ENCODE results near the gene AGO1.
"Not testable (repeated sequence)": the region's sequence is repeated elsewhere in the genome, so short reads cannot be mapped to it uniquely, and the experiment has no call there.

Gene AGO1

GRCh38 chr1:35869245-35869950 lies 13.6 kb upstream of the AGO1 start:
- not testable (repeated sequence) for DNase-seq (ENCODE audit: low read depth in 2 of 2, low spot score in 1 of 2)

- no peak for DNase-seq (ENCODE audit: low read depth in 2 of 2, low spot score in 1 of 2)
Measured at GRCh38 chr1:35870651-35871309, 12.2 kb upstream of the AGO1 start.

GRCh38 chr1:35873243-35873750 lies 9.7 kb upstream of the AGO1 start:
- DNase-seq (ENCODE audit: low read depth in 2 of 2, low spot score in 1 of 2), result no peak

- DNase-seq (ENCODE audit: low read depth in 2 of 2, low spot score in 1 of 2), result not testable (repeated sequence)
Measured at GRCh38 chr1:35874115-35874514, 8.9 kb upstream of the AGO1 start.

- DNase-seq (ENCODE audit: low read depth in 2 of 2, low spot score in 1 of 2), result no peak
Measured at GRCh38 chr1:35876988-35877387, 6.0 kb upstream of the AGO1 start.

DNA sequence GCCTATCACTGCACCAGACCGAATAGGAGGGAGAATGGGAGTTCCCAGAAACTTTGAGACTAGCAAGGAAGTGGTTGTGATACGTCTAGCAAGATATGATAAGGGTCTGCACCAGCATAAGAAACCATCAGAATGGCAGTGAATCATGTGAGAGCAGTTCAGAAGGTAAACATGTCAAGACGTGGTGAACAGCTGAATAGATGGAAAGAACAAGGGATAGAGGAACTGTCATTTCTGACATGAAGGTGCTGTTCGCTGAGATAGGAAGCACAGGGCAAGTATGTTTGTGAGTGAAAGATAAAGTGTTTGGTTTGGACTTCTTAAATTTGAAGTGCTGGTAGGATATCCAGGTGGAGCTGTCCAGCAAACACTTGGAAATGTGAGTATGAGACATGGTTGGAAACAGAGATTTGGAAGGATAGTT lies 1.1 kb upstream of the AGO1 start:
- no peak for DNase-seq (ENCODE audit: low read depth in 2 of 2, low spot score in 1 of 2)

- no peak for DNase-seq (ENCODE audit: low read depth in 2 of 2, low spot score in 1 of 2)
Measured at GRCh38 chr1:35882586-35882944, 444 bp upstream of the AGO1 start.

- DNase-seq (ENCODE audit: low read depth in 2 of 2, low spot score in 1 of 2), result no peak
Measured at GRCh38 chr1:35883635-35884101, 659 bp downstream of the AGO1 start.

- no peak for DNase-seq (ENCODE audit: low read depth in 2 of 2, low spot score in 1 of 2)
Measured at GRCh38 chr1:35884934-35885333, 1.9 kb downstream of the AGO1 start.

DNA sequence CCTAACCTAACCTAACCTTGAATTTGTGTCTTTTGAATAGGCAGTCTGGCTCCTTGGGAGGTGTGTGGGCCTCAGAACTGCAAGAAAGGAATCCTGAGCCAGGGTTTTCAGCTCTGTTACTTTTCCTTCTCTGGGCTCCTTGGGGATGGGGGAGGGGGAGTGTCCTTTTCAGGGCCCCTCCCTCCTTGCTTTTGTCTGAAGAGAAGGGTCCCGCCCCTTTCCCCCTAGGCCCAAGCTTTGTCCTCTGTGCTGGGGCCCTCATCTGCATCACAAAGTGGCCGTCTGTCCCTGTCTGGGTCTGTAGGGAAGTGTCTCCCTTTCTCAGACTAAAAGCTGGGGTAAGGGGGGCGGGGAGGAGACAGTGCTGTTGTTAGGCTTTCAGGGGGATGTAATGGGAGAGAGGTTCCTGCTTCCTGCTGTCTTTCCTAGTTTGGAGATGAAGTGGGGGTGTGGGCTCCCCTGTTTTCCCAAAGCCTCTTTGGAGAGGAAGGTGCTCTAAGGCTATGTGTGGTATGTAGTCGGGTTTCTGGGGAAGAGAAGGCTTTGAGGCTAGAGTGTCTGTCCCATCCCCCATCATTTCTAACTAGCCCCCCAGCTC lies 3.1 kb downstream of the AGO1 start:
- no peak for DNase-seq (ENCODE audit: low read depth in 2 of 2, low spot score in 1 of 2)

- DNase-seq (ENCODE audit: low read depth in 2 of 2, low spot score in 1 of 2), result no peak
Measured at GRCh38 chr1:35886577-35887431, 3.8 kb downstream of the AGO1 start.

DNA sequence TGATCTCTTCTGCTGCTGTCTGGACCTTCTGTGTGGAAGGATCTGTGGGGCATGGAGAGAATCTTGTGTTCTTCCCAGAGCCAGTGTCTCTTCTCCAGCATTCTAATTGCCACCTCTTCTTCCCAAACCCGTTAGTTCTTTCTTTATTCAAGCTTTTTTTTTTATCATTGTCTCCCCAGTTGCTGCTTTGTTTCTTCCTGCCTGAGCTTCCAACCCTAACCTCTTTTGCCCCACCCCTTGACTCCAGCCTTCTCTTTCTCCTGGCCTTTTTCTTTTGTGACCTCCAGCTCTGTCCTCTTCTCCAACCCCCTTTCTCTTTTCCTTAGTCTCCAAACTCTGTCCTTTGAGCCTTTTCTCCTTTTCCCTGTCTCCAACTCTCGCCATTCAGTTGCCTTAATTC lies 4.5 kb downstream of the AGO1 start:
- DNase-seq (ENCODE audit: low read depth in 2 of 2, low spot score in 1 of 2), result no peak

DNA sequence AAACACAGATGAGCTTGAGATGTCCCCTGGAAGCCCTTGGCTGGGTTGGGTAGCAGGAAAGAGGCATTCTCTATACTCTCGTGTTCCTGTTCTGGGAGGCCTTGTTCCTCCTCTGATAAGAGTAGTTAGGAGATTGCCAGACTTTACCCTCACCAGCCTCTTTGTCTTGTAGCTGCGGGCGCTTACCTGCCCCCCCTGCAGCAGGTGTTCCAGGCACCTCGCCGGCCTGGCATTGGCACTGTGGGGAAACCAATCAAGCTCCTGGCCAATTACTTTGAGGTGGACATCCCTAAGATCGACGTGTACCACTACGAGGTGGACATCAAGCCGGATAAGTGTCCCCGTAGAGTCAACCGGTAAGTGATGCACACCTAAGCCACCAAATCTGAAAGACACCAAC lies 5.2 kb downstream of the AGO1 start:
- DNase-seq (ENCODE audit: low read depth in 2 of 2, low spot score in 1 of 2), result no peak

GRCh38 chr1:35888981-35889380 lies 6.0 kb downstream of the AGO1 start:
- not testable (repeated sequence) for DNase-seq (ENCODE audit: low read depth in 2 of 2, low spot score in 1 of 2)

DNA sequence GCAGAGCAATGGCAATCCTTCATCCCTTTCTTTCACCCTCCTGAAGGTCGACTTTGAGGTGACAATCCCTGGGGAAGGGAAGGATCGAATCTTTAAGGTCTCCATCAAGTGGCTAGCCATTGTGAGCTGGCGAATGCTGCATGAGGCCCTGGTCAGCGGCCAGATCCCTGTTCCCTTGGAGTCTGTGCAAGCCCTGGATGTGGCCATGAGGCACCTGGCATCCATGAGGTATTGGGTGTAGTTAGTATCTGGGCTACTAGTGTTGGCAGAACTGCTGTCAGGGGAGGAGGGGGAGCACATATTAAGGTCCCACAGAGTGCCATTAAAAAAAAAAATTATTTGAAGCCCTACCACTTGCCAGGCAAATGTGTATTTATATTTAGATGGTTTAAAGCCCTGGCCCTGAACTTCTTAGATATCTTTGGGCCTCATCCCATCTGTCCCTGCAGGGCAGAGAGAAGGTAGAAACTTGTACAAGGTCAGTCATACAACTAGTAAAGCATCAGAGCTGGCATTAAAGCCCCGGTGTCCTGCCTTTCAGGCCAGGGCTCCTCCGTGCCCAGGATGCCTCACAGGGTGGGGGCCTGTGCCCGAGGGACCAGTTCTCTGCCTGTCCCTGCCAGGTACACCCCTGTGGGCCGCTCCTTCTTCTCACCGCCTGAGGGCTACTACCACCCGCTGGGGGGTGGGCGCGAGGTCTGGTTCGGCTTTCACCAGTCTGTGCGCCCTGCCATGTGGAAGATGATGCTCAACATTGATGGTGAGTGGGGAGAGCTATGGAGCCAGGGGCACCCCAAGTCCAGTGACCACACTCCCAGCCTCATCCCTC lies 10.3 kb downstream of the AGO1 start:
- DNase-seq (ENCODE audit: low read depth in 2 of 2, low spot score in 1 of 2), result no peak

DNA sequence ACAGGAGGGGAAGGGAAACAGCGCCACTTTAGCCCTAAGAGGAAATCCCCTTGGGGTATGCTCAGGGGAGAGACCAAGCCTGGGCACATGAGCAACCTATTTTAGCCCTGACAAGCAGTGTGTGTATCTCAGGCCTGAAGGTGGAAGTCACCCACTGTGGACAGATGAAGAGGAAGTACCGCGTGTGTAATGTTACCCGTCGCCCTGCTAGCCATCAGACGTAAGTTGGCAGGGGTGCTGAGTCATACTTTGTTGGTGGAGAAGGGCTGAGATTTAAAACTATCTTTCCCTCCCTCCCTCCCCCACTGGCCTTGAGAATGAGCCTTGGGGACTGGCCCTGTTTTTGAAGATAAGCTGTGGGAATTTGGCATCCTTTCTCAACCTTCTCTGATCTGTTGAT lies 11.2 kb downstream of the AGO1 start:
- DNase-seq (ENCODE audit: low read depth in 2 of 2, low spot score in 1 of 2), result no peak

DNA sequence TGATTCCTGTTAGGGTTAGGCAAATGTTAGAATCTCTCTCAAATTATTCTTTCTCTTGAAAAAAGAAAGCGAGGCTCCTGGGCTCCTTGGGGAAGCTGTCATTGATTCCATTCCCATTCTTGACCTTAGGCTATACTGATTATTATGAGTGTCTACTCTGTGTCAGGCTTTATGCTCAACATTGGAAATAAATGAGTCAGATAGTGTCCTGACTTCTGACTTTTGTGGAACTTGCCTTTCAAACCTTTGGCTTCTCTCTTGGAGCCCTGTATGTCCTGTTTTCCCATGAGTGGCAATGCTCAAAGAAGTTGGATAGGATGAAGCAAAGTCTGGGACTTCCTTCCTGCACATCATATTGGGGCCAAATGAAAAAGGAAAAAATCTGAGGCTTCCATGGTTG lies 11.6 kb downstream of the AGO1 start:
- DNase-seq (ENCODE audit: low read depth in 2 of 2, low spot score in 1 of 2), result no peak

GRCh38 chr1:35899941-35900340 lies 16.9 kb downstream of the AGO1 start:
- DNase-seq (ENCODE audit: low read depth in 2 of 2, low spot score in 1 of 2), result no peak

GRCh38 chr1:35901235-35901634 lies 18.2 kb downstream of the AGO1 start:
- no peak for DNase-seq (ENCODE audit: low read depth in 2 of 2, low spot score in 1 of 2)

GRCh38 chr1:35902671-35903070 lies 19.7 kb downstream of the AGO1 start:
- DNase-seq (ENCODE audit: low read depth in 2 of 2, low spot score in 1 of 2), result no peak
